GM18505 (cell line): ENCODE data around the gene APBA2.

Experiments
- ATAC-seq: cut with Tn5 transposase; IDR thresholded peaks from one replicate; pipeline ENCODE4 v1.9.1; 2021; ENCODE audit not compliant: unreplicated experiment
- POLR2A ChIP-seq: IDR thresholded peaks from 4 replicates; pipeline ENCODE4 v1.6.1; 2011; ENCODE audit warnings: borderline replicate concordance; ENCODE audit not compliant: insufficient read depth, insufficient read length; ENCODE audit errors: extremely low read depth

APBA2 gene

GRCh38 chr15:28979208-28979841 lies 93.6 kb downstream of the APBA2 start:
- ATAC-seq: no peak

GRCh38 chr15:28980709-28981350 lies 95.1 kb downstream of the APBA2 start:
- no peak for ATAC-seq
- no peak for TF ChIP-seq POLR2A

More at GRCh38 chr15:28979208-28979841, 93.6 kb downstream of the APBA2 start:
- TF ChIP-seq POLR2A: no peak

- ATAC-seq: no peak
- no peak for TF ChIP-seq POLR2A
These were observed 95.6 kb downstream of the APBA2 start for GRCh38 chr15:28981351-28981720.

GRCh38 chr15:28981921-28982320 lies 96.1 kb downstream of the APBA2 start:
- ATAC-seq: no peak
- TF ChIP-seq POLR2A: no peak

- no peak for ATAC-seq
- TF ChIP-seq POLR2A: no peak
These were observed 97.1 kb downstream of the APBA2 start for GRCh38 chr15:28982886-28983285.

- no peak for TF ChIP-seq POLR2A
- ATAC-seq: no peak
These were observed 97.9 kb downstream of the APBA2 start for GRCh38 chr15:28983432-28984311.

- ATAC-seq: no peak
- no peak for TF ChIP-seq POLR2A
These were observed 98.9 kb downstream of the APBA2 start for GRCh38 chr15:28984421-28985315.

GRCh38 chr15:28985316-28985645 lies 99.5 kb downstream of the APBA2 start:
- no peak for TF ChIP-seq POLR2A

GRCh38 chr15:28985691-28986090 lies 99.9 kb downstream of the APBA2 start:
- no peak for ATAC-seq
- no peak for TF ChIP-seq POLR2A

More at GRCh38 chr15:28985316-28985645, 99.5 kb downstream of the APBA2 start:
- ATAC-seq: no peak

- no peak for TF ChIP-seq POLR2A
- no peak for ATAC-seq
These were observed 100.3 kb downstream of the APBA2 start for GRCh38 chr15:28986108-28986507.

GRCh38 chr15:28986726-28987125 lies 101.0 kb downstream of the APBA2 start:
- no peak for ATAC-seq
- no peak for TF ChIP-seq POLR2A

GRCh38 chr15:28987337-28987736 lies 101.6 kb downstream of the APBA2 start:
- TF ChIP-seq POLR2A: no peak
- ATAC-seq: no peak
